Endothelial cell of umbilical vein (primary cell): ENCODE results near the gene GALR3. TPM values are rescaled to one million over a fixed set of nuclear protein-coding genes. Genes with fewer than 3 reads are reported as not detected.

Experiments
- Bru-seq: library from RNA; stranded (reverse); fragments of 400-500 nt; gene quantifications from one replicate; lab custom pipeline; 2021; lab: Mats Ljungman, UMichigan
- BruChase-seq, 2 experiments: library from RNA; stranded (reverse); fragments of 400-500 nt; gene quantifications; one replicate each; lab custom pipeline; 2021; lab: Mats Ljungman, UMichigan
- BruUV-seq: library from RNA; stranded (reverse); fragments of 400-500 nt; replicated peaks from 2 replicates; lab custom pipeline; 2021; lab: Mats Ljungman, UMichigan
- CTCF ChIA-PET: fragments of 300-600, 350-600 bp; sonication (Branson Sonifier 250); formaldehyde crosslinking; loops from one replicate; lab custom pipeline; 2021; ENCODE audit warnings: antibody characterized with exemption, inconsistent platforms; lab: Charles Lee
- POLR2A ChIA-PET: fragments of 300-600, 350-600 bp; sonication (Branson Sonifier 250); formaldehyde crosslinking; loops from one replicate; lab custom pipeline; 2021; ENCODE audit warnings: antibody characterized with exemption, inconsistent platforms; lab: Charles Lee
- DNase-seq: peaks from one replicate; pipeline ENCODE4 v3.0.0-alpha.2; 2011; ENCODE audit warnings: low read depth, low spot score
- FAIRE-seq: peaks from 2 replicates; lab custom pipeline; 2011; peaks lifted over from hg19 to GRCh38; lab: Jason Lieb, UNC
- H2AFZ ChIP-seq: 2 replicates; pipeline ENCODE4 v1.6.0; 2012; ENCODE audit warnings: low read depth, low read length, control low read depth, inconsistent platforms
- H3K27ac ChIP-seq: 2 replicates; pipeline ENCODE4 v1.5.1; 2011; ENCODE audit warnings: low read depth, mild to moderate bottlenecking, control low read depth, low read length, moderate library complexity; ENCODE audit not compliant: insufficient read depth
- H3K27me3 ChIP-seq, 2 experiments: 2 replicates each; pipeline versions ENCODE4 v1.6.0 to v1.6.1; 2011; ENCODE audit warnings: low read length in 2 of 2, mixed read lengths in 1 of 2; ENCODE audit not compliant: control insufficient read depth in 2 of 2, insufficient read depth in 2 of 2
- H3K36me3 ChIP-seq, 2 experiments: 2 replicates in 1 of 2; 3 replicates in 1 of 2; pipeline ENCODE4 v1.5.1; 2011; ENCODE audit warnings: low read length in 2 of 2, mild to moderate bottlenecking in 1 of 2, moderate library complexity in 1 of 2; ENCODE audit not compliant: control insufficient read depth in 2 of 2, insufficient read depth in 2 of 2; ENCODE audit errors: extremely low read depth in 1 of 2
- H3K4me1 ChIP-seq: 3 replicates; pipeline ENCODE4 v1.5.1; 2011; ENCODE audit warnings: mild to moderate bottlenecking, low read length; ENCODE audit not compliant: control insufficient read depth, insufficient read depth; ENCODE audit errors: extremely low read depth
- H3K4me2 ChIP-seq: 2 replicates; pipeline ENCODE4 v1.6.1; 2011; ENCODE audit warnings: low read length, control low read depth, mixed read lengths; ENCODE audit not compliant: insufficient read depth
- H3K4me3 ChIP-seq, 3 experiments: fragments of 200-600 bp in 1 of 3; sonication (generic), shearing (Covaris generic) in 1 of 3; replicated peaks in 1 of 3; 2 replicates each; pipeline ENCODE4 v1.5.1; 2011 to 2016; ENCODE audit warnings: control low read depth in 3 of 3, low read length in 3 of 3, mild to moderate bottlenecking in 2 of 3, inconsistent platforms in 1 of 3, low read depth in 1 of 3, moderate library complexity in 1 of 3; ENCODE audit not compliant: insufficient read depth in 1 of 3
- H3K79me2 ChIP-seq: 2 replicates; pipeline ENCODE4 v1.6.0; 2012; ENCODE audit warnings: low read length, inconsistent platforms; ENCODE audit not compliant: control insufficient read depth, insufficient read depth
- H3K9ac ChIP-seq: replicated peaks from 2 replicates; pipeline ENCODE3; 2011; ENCODE audit warnings: low read length, control low read depth; ENCODE audit not compliant: insufficient read depth; ENCODE audit errors: extremely low read depth
- H3K9me1 ChIP-seq: replicated peaks from 3 replicates; pipeline ENCODE4 v1.6.0; 2011; ENCODE audit warnings: mild to moderate bottlenecking, low read length; ENCODE audit not compliant: control insufficient read depth, insufficient read depth; ENCODE audit errors: extremely low read depth
- H3K9me3 ChIP-seq: replicated peaks from 2 replicates; pipeline ENCODE4 v1.5.1; 2012; ENCODE audit warnings: low read length, inconsistent platforms; ENCODE audit not compliant: control insufficient read depth, insufficient read depth
- H4K20me1 ChIP-seq: replicated peaks from 2 replicates; pipeline ENCODE3; 2011; ENCODE audit warnings: mild to moderate bottlenecking, low read length; ENCODE audit not compliant: control insufficient read depth, insufficient read depth; ENCODE audit errors: extremely low read depth
- FOS ChIP-seq: IDR thresholded peaks from 2 replicates; pipeline ENCODE4 v1.6.1; 2011; ENCODE audit warnings: mild to moderate bottlenecking, low read length, moderate library complexity, borderline replicate concordance; ENCODE audit not compliant: insufficient read depth
- GATA2 ChIP-seq: IDR thresholded peaks from 2 replicates; pipeline ENCODE4 v1.7.0; 2011; ENCODE audit warnings: low read depth, mild to moderate bottlenecking, moderate library complexity, mixed read lengths, low read length; ENCODE audit not compliant: insufficient read length, insufficient read depth
- JUN ChIP-seq: IDR thresholded peaks from 2 replicates; pipeline ENCODE4 v1.6.1; 2011; ENCODE audit warnings: borderline replicate concordance, low read depth; ENCODE audit not compliant: insufficient read length, insufficient read depth
- MYC ChIP-seq: IDR thresholded peaks from one replicate; pipeline ENCODE4 v1.6.1; 2011; ENCODE audit warnings: mild to moderate bottlenecking, low read depth, low read length
- POLR2A ChIP-seq: IDR thresholded peaks from 2 replicates; pipeline ENCODE4 v1.6.1; 2012; ENCODE audit warnings: low read depth, mild to moderate bottlenecking, control low read depth, low read length
- POLR2AphosphoS5 ChIP-seq: IDR thresholded peaks from 2 replicates; pipeline ENCODE4 v1.6.1; 2012; ENCODE audit warnings: low read depth, mild to moderate bottlenecking, control low read depth, low read length, moderate library complexity; ENCODE audit not compliant: insufficient read depth
- dilution Hi-C: fragments of 300-500 bp; cut with MboI; formaldehyde crosslinking; loops from one replicate; pipeline ENCODE4 v1.15.0; 2019; ENCODE audit warnings: low sequenced_read_pairs; ENCODE audit not compliant: extremely low pct_ligation_motif_present
- intact Hi-C: fragments of 100-400 bp; cut with micrococcal nuclease; formaldehyde crosslinking; loops from one replicate; pipeline ENCODE4 v1.10.0; 2022
- long read RNA-seq: library from polyadenylated mRNA; stranded (forward); transcript quantifications from one replicate; pipeline ENCODE4 v2.0.0, GENCODE V29; 2021
- polyA minus RNA-seq, 3 experiments: library from RNA; depleted of rRNA, polyadenylated mRNA; stranded (reverse); fragments of >200 nt; gene quantifications; 1 replicate in 1 of 3; 2 replicates in 2 of 3; pipeline ENCODE4 v1.2.3, GENCODE V29; 2011
- polyA plus RNA-seq, 4 experiments: library from polyadenylated mRNA; depleted of rRNA in 3 of 4; stranded (reverse) in 3 of 4; unstranded in 1 of 4; fragments of >200 nt; gene quantifications; 2 replicates each; pipeline versions ENCODE4 v1.2.1 to v1.2.3, GENCODE V29; 2011 to 2012; ENCODE audit warnings: missing spikeins in 1 of 4
- total RNA-seq: library from RNA; stranded (reverse); gene quantifications from 2 replicates; pipeline ENCODE4 v1.2.3, GENCODE V29; 2021
- TF ChIP-seq, protein P1 (sequence below), 2 donors: IDR thresholded peaks; 1 replicate in 1 of 2; 2 replicates in 1 of 2; pipeline ENCODE4 v1.5.1; 2011; ENCODE audit warnings: low read length in 2 of 2, mild to moderate bottlenecking in 2 of 2, moderate library complexity in 2 of 2, control low read depth in 1 of 2, inconsistent platforms in 1 of 2, low read depth in 1 of 2; ENCODE audit not compliant: insufficient read depth in 1 of 2; ENCODE audit errors: extremely low read depth in 1 of 2
- TF ChIP-seq, protein P2 (sequence below): IDR thresholded peaks from 2 replicates; pipeline ENCODE4 v1.6.1; 2011; ENCODE audit not compliant: insufficient read depth, insufficient read length

Gene GALR3, protein sequence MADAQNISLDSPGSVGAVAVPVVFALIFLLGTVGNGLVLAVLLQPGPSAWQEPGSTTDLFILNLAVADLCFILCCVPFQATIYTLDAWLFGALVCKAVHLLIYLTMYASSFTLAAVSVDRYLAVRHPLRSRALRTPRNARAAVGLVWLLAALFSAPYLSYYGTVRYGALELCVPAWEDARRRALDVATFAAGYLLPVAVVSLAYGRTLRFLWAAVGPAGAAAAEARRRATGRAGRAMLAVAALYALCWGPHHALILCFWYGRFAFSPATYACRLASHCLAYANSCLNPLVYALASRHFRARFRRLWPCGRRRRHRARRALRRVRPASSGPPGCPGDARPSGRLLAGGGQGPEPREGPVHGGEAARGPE
- total RNA-seq (not detected in 2 replicates), polyA plus RNA-seq (not detected in 2 replicates), polyA minus RNA-seq (0.34 TPM in 1 of 2 replicates, not detected in the other), Bru-seq, nascent RNA (not detected), BruChase-seq, experiment 1, labeled RNA remaining after a 6-hour chase (percentile 36 among the genes with signal in this experiment), BruChase-seq, experiment 2, labeled RNA remaining after a 2-hour chase (percentile 17 among the genes with signal in this experiment)
- not detected in 2 replicates for polyA plus RNA-seq (2011; cell fraction: cytosol; rRNA removed)
- polyA plus RNA-seq (2011; cell fraction: nucleus; rRNA removed) = not detected in 2 replicates
- not detected in 2 replicates for polyA plus RNA-seq (2012)
- polyA minus RNA-seq (2011; cell fraction: cytosol; rRNA and poly(A)+ RNA removed) = not detected
- not detected in 2 replicates for polyA minus RNA-seq (2011; cell fraction: nucleus; rRNA and poly(A)+ RNA removed)
- long read RNA-seq = 0 reads

DNA sequence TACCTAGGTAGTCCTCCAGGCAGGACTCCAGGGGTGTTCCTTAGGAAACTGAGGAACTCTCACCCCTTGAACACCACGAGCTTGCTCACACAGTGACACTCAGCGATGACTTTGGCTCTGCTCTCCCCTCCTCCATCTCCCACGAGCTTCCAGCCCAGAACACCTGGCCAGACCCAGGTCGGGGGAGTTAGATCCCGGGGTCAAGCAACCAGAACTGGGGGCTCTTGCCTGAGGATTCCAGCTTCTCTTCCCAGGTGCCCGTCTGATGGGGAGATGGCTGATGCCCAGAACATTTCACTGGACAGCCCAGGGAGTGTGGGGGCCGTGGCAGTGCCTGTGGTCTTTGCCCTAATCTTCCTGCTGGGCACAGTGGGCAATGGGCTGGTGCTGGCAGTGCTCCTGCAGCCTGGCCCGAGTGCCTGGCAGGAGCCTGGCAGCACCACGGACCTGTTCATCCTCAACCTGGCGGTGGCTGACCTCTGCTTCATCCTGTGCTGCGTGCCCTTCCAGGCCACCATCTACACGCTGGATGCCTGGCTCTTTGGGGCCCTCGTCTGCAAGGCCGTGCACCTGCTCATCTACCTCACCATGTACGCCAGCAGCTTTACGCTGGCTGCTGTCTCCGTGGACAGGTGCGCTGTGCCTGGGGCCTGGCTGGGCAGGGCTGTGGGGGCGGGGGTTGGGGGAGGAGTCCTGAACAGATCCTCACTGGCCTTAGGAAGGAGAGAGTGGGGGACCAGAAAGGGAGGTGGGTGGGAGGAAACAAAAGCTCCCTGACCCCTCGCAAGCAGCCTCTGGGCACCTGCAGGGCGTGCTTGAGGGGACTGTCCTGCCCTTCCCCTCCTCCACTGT lies at the start of gene GALR3:
GALR3 (plus strand) TSS at position 249 of the 852 bp plus-strand sequence; CDS start at position 274, 25 bp downstream.
- H3K4me2 ChIP-seq = no peak within 1 kb of the TSS
- TF ChIP-seq POLR2AphosphoS5 = no peak
- no peak for TF ChIP-seq POLR2A
- TF ChIP-seq JUN = no peak
- TF ChIP-seq, protein P1, sequence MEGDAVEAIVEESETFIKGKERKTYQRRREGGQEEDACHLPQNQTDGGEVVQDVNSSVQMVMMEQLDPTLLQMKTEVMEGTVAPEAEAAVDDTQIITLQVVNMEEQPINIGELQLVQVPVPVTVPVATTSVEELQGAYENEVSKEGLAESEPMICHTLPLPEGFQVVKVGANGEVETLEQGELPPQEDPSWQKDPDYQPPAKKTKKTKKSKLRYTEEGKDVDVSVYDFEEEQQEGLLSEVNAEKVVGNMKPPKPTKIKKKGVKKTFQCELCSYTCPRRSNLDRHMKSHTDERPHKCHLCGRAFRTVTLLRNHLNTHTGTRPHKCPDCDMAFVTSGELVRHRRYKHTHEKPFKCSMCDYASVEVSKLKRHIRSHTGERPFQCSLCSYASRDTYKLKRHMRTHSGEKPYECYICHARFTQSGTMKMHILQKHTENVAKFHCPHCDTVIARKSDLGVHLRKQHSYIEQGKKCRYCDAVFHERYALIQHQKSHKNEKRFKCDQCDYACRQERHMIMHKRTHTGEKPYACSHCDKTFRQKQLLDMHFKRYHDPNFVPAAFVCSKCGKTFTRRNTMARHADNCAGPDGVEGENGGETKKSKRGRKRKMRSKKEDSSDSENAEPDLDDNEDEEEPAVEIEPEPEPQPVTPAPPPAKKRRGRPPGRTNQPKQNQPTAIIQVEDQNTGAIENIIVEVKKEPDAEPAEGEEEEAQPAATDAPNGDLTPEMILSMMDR (IDR thresholded peaks at IDR 0.05; ENCODE audit: extremely low read depth in 1 of 2, insufficient read depth in 1 of 2, low read depth in 1 of 2, low read length in 2 of 2) = no peak
- TF ChIP-seq GATA2 = no peak
- TF ChIP-seq, protein P2, sequence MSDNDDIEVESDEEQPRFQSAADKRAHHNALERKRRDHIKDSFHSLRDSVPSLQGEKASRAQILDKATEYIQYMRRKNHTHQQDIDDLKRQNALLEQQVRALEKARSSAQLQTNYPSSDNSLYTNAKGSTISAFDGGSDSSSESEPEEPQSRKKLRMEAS = no peak
- no peak for TF ChIP-seq FOS
- no peak for TF ChIP-seq MYC
- no peak within 1 kb of the TSS for H3K27ac ChIP-seq
- POLR2A ChIA-PET = no interaction called here
- H3K4me3 ChIP-seq = no peak within 1 kb of the TSS
- H3K9me1 ChIP-seq = no peaks in the 10 kb centered on the region
- FAIRE-seq (no peak), DNase-seq (no peak)
- H2AFZ ChIP-seq = no peak within 1 kb of the TSS
- H3K79me2 ChIP-seq = no peaks in the 10 kb centered on the region
- intact Hi-C loops = no loop called here
- no peaks in the 10 kb centered on the region for H3K36me3 ChIP-seq
- H3K4me1 ChIP-seq = peaks cover 6% of the 10 kb centered on the region
- CTCF ChIA-PET = interaction anchor here (1.3 to 2.5 kb wide), 4 partner anchors 15 to 141 kb away, joined by 3 to 21 read pairs (median 5); partner anchors contain the start of gene GCAT
- no peaks in the 10 kb centered on the region for H3K9me3 ChIP-seq
- no TSS peak for BruUV-seq
- dilution Hi-C loops = no loop called here
- no peak within 1 kb of the TSS for H3K9ac ChIP-seq
- peaks cover 2 to 3% of the 10 kb centered on the region in 2 experiments for H3K27me3 ChIP-seq
- no peaks in the 10 kb centered on the region for H4K20me1 ChIP-seq
